MCF 10A (cell line): ENCODE measurements around the gene DDX51. TPM values are rescaled to one million over a fixed set of nuclear protein-coding genes. Genes with fewer than 3 reads are reported as not detected.

Experiments
- BruUV-seq: library from RNA; stranded (reverse); fragments of 400-500 nt; replicated peaks from 2 replicates; lab custom pipeline; 2021; lab: Mats Ljungman, UMichigan
- CTCF ChIA-PET: fragments of 300-600 bp; sonication (Branson Sonifier 250); formaldehyde crosslinking; extraction: SDS; loops from one replicate; lab custom pipeline; 2021; ENCODE audit warnings: antibody characterized with exemption, inconsistent platforms; lab: Yijun Ruan, JAX
- POLR2A ChIA-PET: fragments of 300-600, 350-650 bp; sonication (Branson Sonifier 250); formaldehyde crosslinking; extraction: SDS; loops from one replicate; lab custom pipeline; 2020; ENCODE audit warnings: antibody characterized with exemption, inconsistent platforms; lab: Yijun Ruan, JAX
- DNase-seq: peaks from one replicate; pipeline ENCODE4 v3.0.0-alpha.2; 2018; ENCODE audit not compliant: unreplicated experiment
- H3K27ac Mint-ChIP-seq: one replicate; pipeline ENCODE4 v1.8.0; 2022; ENCODE audit warnings: mild to moderate bottlenecking, low read depth, mixed read lengths; ENCODE audit not compliant: unreplicated experiment
- H3K27me3 Mint-ChIP-seq: one replicate; pipeline ENCODE4 v1.8.0; 2022; ENCODE audit warnings: mixed read lengths; ENCODE audit not compliant: insufficient read depth, unreplicated experiment
- H3K36me3 Mint-ChIP-seq: one replicate; pipeline ENCODE4 v1.8.0; 2022; ENCODE audit warnings: mild to moderate bottlenecking, moderate library complexity, mixed read lengths; ENCODE audit not compliant: insufficient read depth, unreplicated experiment
- H3K4me1 Mint-ChIP-seq: one replicate; pipeline ENCODE4 v1.8.0; 2022; ENCODE audit warnings: mixed read lengths; ENCODE audit not compliant: insufficient read depth, unreplicated experiment
- H3K4me3 Mint-ChIP-seq: one replicate; pipeline ENCODE4 v1.8.0; 2022; ENCODE audit warnings: mild to moderate bottlenecking, moderate library complexity, mixed read lengths; ENCODE audit not compliant: unreplicated experiment
- H3K9me3 Mint-ChIP-seq: one replicate; pipeline ENCODE4 v1.8.0; 2022; ENCODE audit warnings: mixed read lengths; ENCODE audit not compliant: unreplicated experiment
- intact Hi-C: fragments of 100-400 bp; cut with micrococcal nuclease; formaldehyde crosslinking; loops from 2 replicates; pipeline ENCODE4 v1.14.1; 2022
- total RNA-seq: library from RNA; stranded (reverse); gene quantifications from 2 replicates; pipeline ENCODE4 v1.2.3, GENCODE V29; 2022
- TF ChIP-seq, protein P1 (sequence below): fragments of 200-600 bp; IDR thresholded peaks from one replicate; pipeline ENCODE4 v1.8.0; 2022; ENCODE audit warnings: antibody characterized with exemption, mild to moderate bottlenecking; ENCODE audit not compliant: unreplicated experiment

DDX51 gene
- total RNA-seq, 1 experiment from 2014 or later, result 24.0 TPM

DNA sequence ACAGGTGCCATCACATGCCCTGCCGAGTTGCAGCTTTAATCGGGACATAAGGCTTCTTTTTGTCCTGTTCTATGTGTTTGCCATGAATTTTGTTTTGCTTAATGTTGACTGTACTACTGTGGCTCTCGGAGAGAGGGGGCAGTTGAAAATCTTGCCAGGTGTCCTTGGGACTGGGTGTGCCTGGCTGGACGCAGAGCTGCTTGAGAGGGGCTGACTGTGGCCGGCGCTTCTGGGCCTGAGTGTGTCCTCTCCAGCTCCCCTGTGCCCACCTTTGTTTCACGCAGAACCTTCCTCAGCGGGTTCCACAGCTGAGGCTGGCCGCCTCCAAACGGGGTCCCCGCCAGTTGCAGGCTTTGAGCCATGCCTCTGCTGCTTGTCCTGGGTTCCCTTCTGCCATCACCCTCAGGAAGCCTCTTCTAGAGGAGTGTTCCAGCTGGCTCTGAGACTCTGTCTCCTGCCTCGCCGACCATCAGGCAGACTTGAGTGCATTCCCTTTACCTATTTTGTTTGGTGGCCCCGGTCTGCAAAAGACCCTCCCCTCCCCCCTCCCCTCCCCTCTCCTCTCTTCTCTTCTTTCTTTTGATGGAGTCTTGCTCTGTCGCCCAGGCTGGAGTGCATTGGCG lies 49.7 kb downstream of the DDX51 start:
- H3K36me3 Mint-ChIP-seq, result peaks cover 24% of the 10 kb centered on the region
- H3K9me3 Mint-ChIP-seq, result no peaks in the 10 kb centered on the region
- no TSS peak for BruUV-seq
- no peak overlapping the region for H3K4me3 Mint-ChIP-seq
- H3K4me1 Mint-ChIP-seq, result no peaks in the 10 kb centered on the region
- TF ChIP-seq, protein P1, sequence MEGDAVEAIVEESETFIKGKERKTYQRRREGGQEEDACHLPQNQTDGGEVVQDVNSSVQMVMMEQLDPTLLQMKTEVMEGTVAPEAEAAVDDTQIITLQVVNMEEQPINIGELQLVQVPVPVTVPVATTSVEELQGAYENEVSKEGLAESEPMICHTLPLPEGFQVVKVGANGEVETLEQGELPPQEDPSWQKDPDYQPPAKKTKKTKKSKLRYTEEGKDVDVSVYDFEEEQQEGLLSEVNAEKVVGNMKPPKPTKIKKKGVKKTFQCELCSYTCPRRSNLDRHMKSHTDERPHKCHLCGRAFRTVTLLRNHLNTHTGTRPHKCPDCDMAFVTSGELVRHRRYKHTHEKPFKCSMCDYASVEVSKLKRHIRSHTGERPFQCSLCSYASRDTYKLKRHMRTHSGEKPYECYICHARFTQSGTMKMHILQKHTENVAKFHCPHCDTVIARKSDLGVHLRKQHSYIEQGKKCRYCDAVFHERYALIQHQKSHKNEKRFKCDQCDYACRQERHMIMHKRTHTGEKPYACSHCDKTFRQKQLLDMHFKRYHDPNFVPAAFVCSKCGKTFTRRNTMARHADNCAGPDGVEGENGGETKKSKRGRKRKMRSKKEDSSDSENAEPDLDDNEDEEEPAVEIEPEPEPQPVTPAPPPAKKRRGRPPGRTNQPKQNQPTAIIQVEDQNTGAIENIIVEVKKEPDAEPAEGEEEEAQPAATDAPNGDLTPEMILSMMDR, result no peak
- H3K27me3 Mint-ChIP-seq, result no peaks in the 10 kb centered on the region
- CTCF ChIA-PET, result no interaction called here
- intact Hi-C loops, result no loop called here
- H3K27ac Mint-ChIP-seq, result no peak overlapping the region
- DNase-seq, result no peak
- POLR2A ChIA-PET, result no interaction called here

DNA sequence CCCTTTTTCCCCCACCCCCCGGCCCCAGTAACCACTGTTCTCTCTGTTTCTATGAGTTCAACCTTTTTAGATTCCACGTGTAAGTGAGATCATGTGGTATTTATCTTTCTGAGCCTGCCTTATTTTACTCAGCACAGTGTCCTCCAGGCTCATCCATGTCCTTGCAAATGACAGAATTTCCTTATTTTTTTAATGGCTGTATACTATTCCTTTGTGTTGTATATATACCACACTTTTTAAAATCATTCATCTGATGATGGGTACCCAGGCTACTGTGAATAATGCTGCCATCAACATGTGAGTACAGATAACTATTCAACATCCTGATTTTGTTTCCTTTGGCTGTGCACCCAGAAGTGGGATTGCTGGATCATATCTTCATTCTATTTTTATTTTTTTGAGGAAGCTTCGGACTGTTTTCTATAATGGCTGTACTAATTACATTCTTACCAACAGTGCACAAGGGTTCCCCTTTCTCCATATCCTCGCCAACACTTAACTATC lies 54.7 kb downstream of the DDX51 start:
- peaks cover 28% of the 10 kb centered on the region for H3K36me3 Mint-ChIP-seq
- POLR2A ChIA-PET, result no interaction called here
- CTCF ChIA-PET, result interaction anchor here (0.5 to 0.7 kb wide), 2 partner anchors 14 to 258 kb away, joined by 3 read pairs; no protein-coding TSS in a partner anchor
- H3K4me3 Mint-ChIP-seq, result no peak overlapping the region
- H3K4me1 Mint-ChIP-seq, result peaks cover 6% of the 10 kb centered on the region
- intact Hi-C loops, result no loop called here
- DNase-seq, result no peak
- TF ChIP-seq, protein P1, result no peak
- H3K9me3 Mint-ChIP-seq, result no peaks in the 10 kb centered on the region
- BruUV-seq, result no TSS peak
- H3K27ac Mint-ChIP-seq, result no peak overlapping the region
- no peaks in the 10 kb centered on the region for H3K27me3 Mint-ChIP-seq

Other genes with a start within 250 kb of the DDX51 start
- gene ULK1, start 249.7 kb downstream of the DDX51 start, total RNA-seq, result 21.7 and 28.2 TPM in 2 replicates
- 44.1 and 72.3 TPM in 2 replicates for gene PUS1, start 215.0 kb downstream of the DDX51 start, total RNA-seq
- 52.4 and 54.8 TPM in 2 replicates for gene EP400, start 194.4 kb downstream of the DDX51 start, total RNA-seq
- gene NOC4L, start 138 bp upstream of the DDX51 start, total RNA-seq, result 24.2 and 32.0 TPM in 2 replicates
- 3.2 and 4.4 TPM in 2 replicates for gene GALNT9, start 185.3 kb upstream of the DDX51 start, total RNA-seq